WTC11 (cell line): ENCODE data around the gene SMYD4.

Experiments
- AFF4 ChIP-seq: sonication (generic); formaldehyde crosslinking; IDR thresholded peaks from 2 replicates; pipeline ENCODE4 v1.8.1; 2023; ENCODE audit warnings: mild to moderate bottlenecking, missing genetic modification reagents, borderline replicate concordance
- ATF2 ChIP-seq: sonication (generic); formaldehyde crosslinking; IDR thresholded peaks from 2 replicates; pipeline ENCODE4 v1.8.1; 2022; ENCODE audit warnings: low read depth, missing genetic modification reagents, borderline replicate concordance
- ATF3 ChIP-seq: sonication (generic); formaldehyde crosslinking; conservative IDR thresholded peaks from 2 replicates; pipeline ENCODE4 v1.8.1; 2022; ENCODE audit warnings: mild to moderate bottlenecking, missing genetic modification reagents
- CTCF ChIP-seq: fragments of 200-600 bp; IDR thresholded peaks from 2 replicates; pipeline ENCODE4 v1.8.0; 2022; ENCODE audit warnings: antibody characterized with exemption
- ESRRA ChIP-seq: sonication (generic); formaldehyde crosslinking; IDR thresholded peaks from 2 replicates; pipeline ENCODE4 v1.8.1; 2022; ENCODE audit warnings: mild to moderate bottlenecking, missing genetic modification reagents, borderline replicate concordance
- FOXP4 ChIP-seq: sonication (generic); formaldehyde crosslinking; IDR thresholded peaks from 2 replicates; pipeline ENCODE4 v1.8.0; 2022; ENCODE audit warnings: mild to moderate bottlenecking, missing genetic modification reagents
- PRDM15 ChIP-seq: sonication (generic); formaldehyde crosslinking; IDR thresholded peaks from 2 replicates; pipeline ENCODE4 v1.8.0; 2022; ENCODE audit warnings: missing genetic modification reagents
- RORB ChIP-seq: fragments of 250-450 bp; sonication (Bioruptor Pico); IDR thresholded peaks from 2 replicates; pipeline ENCODE4 v1.9.0; 2021; ENCODE audit warnings: mild to moderate bottlenecking
- SMAD4 ChIP-seq: sonication (generic); formaldehyde crosslinking; IDR thresholded peaks from 2 replicates; pipeline ENCODE4 v1.8.0; 2022; ENCODE audit warnings: mild to moderate bottlenecking, missing genetic modification reagents
- SP1 ChIP-seq: sonication (generic); formaldehyde crosslinking; conservative IDR thresholded peaks from 2 replicates; pipeline ENCODE4 v1.8.1; 2022; ENCODE audit warnings: missing genetic modification reagents
- USF1 ChIP-seq: sonication (generic); formaldehyde crosslinking; IDR thresholded peaks from 2 replicates; pipeline ENCODE4 v1.8.0; 2022; ENCODE audit warnings: mild to moderate bottlenecking, missing genetic modification reagents
- ZBTB21 ChIP-seq: sonication (generic); formaldehyde crosslinking; IDR thresholded peaks from 2 replicates; pipeline ENCODE4 v1.8.1; 2023; ENCODE audit warnings: mild to moderate bottlenecking, missing genetic modification reagents, borderline replicate concordance

- TF ChIP-seq CTCF = no peak
- TF ChIP-seq ESRRA = no peak
- no peak for TF ChIP-seq FOXP4
- no peak for TF ChIP-seq SMAD4 (CRISPR knock-in tag)
- no peak for TF ChIP-seq RORB
- TF ChIP-seq ATF2 (CRISPR knock-in tag) = no peak
- TF ChIP-seq SP1 = no peak
- TF ChIP-seq AFF4 (CRISPR knock-in tag) = no peak
- no peak for TF ChIP-seq PRDM15 (CRISPR knock-in tag)
- no peak for TF ChIP-seq ZBTB21 (CRISPR knock-in tag)
- no peak for TF ChIP-seq USF1
- TF ChIP-seq ATF3 (CRISPR knock-in tag) = no peak
Observed at GRCh38 chr17:1870592-1870991, 40.9 kb upstream of the SMYD4 start.
